GM18861 (cell line): ENCODE results near the gene SUSD2.
"Not testable (repeated sequence)": the region's sequence is repeated elsewhere in the genome, so short reads cannot be mapped to it uniquely, and the experiment has no call there.

Experiments used
- ATAC-seq: cut with Tn5 transposase; IDR thresholded peaks from one replicate; pipeline ENCODE4 v1.9.1; 2021; ENCODE audit not compliant: unreplicated experiment

SUSD2 gene

DNA sequence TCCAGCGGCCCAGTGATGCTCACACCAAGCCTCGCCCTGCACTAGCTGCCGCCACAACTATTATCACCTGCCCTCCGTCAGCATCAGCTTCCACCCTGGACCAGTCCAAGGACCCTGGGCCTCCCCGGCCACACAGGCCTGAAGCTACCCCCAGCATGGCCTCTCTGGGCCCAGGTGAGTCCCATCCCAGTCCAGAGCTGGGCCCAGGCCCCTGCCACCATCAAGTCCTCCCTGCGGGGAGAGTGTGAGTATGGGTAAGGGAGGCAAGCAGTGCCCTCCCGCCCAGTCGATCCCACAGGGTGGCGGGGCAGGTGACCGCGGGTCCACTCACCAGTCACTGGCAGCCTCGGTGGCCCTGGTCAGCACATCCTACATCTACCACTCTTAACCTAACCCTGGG is 9.5 kb upstream of the SUSD2 start:
- no peak for ATAC-seq

DNA sequence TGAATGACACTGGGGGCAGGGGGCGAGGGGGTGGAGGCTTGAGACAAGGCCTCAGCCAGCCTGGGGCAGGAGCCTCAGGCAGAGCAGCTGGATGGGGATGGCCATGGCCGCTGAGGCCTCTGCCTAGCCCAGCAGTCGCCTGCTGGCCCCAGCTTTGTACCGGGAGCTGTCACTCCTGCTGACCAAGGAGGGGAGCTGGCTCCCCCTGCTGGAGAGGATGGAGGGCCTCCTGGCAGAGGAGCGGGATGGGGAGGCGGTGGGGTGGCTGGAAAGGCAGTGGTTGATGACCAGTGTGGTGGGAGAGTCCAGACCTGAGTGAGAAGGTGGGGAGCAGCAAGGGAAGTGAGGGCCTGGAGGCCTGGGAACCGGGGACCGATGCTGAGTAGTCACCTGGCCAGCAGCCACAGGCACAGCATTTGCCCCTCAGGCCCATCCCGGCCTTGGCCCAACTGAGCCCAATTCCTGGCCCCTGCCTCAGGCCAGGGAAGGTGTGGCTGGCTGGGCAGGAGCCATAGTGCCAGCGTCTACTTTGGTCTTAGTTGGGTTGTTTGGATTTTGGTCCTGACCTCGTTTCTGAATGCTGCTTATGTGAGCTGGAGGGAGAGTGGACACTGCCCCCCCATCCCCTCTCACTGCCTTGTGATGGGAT is 6.0 kb upstream of the SUSD2 start:
- ATAC-seq, result no peak

DNA sequence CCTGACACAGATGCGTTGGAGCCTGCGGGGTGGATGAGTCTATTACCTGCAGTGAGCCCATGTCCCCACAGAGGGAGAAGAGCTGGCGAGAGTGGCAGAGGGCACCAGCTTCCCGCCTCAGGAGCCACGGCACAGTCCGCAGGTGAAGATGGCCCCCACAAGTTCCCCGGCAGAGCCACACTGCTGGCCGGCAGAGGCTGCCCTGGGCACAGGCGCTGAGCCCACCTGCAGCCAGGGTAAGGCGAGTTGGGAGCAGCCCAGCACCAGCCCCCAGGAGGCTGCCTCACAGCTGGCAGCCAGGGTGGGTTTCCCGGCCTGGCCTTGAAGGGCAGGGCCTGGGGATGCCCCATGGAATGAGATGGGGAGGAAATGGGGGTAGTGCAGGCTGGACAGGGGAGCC is 5.2 kb upstream of the SUSD2 start:
- no peak for ATAC-seq

DNA sequence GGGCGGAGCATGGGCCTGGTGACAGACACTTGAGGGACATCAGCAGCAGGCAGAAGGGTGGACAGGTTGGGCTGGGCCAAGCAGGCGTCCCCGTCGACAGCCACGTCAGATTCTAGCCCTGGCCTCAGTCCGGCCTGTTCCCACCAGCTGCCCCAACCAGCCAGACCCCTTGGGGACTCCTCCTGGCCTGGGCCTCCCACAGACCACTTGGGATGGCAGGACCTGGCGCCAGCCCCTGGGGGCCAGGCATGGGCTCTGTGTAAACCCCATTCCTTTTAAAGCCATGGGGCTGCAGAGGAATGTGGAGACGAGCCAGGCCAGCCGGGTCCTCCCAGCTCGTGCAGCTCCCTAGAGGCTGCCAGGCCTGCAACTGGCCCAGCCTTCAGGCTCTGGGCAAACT is 4.7 kb upstream of the SUSD2 start:
- no peak for ATAC-seq

DNA sequence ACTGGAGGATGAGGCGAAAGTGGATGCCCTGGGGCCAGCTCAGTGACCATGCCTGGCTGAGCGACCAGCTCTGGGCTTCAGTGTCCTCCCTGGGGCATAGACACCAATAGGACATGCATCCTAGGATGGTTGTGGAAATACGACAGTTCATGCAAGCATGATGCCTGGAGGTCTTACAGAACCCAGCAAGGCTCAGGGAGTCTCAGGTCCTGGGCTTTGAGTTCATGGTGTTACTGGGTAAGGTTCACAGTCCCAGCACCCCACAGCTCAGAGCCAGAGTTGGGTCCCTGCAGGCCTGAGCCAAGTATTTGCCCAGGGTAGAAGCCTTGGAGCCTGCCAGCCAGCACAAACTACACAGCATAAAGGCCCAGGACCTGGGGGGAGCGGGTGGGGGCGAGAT is 4.2 kb upstream of the SUSD2 start:
- no peak for ATAC-seq

DNA sequence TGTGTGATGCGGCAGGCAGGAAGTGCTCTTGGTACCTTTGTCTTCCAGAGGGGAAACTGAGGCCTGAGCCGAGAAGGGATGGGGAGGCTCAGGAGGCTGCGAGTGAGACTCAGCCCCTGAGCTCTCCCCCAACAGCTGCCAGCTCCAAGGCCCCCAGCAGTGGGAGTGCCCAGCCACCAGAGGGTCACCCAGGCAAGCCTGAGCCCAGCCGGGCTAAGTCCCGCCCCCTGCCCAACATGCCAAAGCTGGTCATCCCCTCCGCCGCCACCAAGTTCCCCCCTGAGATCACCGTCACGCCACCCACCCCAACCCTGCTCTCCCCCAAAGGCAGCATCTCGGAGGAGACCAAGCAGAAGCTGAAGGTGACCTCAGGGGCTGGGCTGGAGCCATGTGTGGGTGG is 3.8 kb upstream of the SUSD2 start:
- ATAC-seq, result no peak

DNA sequence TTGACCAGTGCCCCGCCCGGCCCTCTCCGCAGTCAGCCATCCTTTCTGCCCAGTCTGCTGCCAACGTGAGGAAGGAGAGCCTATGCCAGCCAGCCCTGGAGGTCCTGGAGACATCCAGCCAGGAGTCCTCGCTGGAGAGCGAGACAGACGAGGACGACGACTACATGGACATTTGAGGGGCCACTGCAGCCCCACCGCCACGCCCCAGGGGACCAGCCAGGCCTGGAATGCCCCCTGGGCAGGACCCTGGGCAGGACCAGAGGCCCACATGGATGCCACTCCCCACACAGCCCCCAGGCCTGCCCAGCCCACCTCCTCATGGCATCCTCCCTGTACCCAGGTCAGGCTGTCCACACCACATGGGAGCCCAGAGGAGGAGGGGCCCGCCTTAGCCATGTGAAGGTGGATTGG is 3.3 kb upstream of the SUSD2 start:
- no peak for ATAC-seq

DNA sequence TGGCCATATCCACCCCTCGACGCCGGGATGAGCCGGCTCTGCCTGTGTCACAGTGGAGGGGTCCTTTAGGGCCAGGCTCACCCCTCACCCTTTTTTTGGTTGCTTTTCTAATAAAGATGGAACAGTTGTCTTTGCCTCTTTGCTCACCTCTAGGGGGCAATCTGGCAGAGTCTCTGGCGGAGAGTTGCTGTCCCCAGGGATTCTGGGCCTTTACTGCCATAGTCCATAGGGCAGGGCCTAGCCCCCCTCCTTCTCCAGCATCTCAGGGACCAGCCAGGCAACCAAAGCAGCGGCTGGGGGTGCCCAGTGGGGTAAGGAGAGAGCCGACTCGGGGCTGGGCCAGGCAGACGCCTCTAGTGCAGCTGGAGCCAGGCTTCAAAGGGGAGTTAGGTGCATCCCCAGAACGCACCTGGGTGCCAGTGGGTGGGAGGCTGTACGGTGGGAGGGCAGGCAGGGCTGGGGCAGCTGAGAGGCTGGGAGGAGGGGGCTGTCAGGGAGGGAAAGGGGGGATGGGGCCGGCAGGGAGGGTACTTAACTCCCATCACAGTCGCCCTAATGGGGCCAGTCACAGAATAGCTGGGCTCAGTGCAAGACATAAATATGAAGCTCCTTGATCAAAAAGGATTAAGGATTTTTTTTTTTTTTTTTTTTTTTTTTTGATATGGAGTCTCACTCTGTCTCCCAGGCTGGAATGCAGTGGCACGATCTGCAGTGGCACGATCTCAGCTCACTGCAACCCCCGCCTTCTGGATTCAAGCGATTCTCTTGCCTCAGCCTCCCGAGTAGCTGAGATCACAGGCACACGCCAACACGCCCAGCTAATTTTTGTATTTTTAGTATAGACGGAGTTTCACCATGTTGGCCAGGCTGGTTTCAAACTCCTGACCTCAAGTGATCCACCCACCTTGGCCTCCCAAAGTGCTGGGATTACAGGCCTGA is 2.5 kb upstream of the SUSD2 start:
- no peak for ATAC-seq

DNA sequence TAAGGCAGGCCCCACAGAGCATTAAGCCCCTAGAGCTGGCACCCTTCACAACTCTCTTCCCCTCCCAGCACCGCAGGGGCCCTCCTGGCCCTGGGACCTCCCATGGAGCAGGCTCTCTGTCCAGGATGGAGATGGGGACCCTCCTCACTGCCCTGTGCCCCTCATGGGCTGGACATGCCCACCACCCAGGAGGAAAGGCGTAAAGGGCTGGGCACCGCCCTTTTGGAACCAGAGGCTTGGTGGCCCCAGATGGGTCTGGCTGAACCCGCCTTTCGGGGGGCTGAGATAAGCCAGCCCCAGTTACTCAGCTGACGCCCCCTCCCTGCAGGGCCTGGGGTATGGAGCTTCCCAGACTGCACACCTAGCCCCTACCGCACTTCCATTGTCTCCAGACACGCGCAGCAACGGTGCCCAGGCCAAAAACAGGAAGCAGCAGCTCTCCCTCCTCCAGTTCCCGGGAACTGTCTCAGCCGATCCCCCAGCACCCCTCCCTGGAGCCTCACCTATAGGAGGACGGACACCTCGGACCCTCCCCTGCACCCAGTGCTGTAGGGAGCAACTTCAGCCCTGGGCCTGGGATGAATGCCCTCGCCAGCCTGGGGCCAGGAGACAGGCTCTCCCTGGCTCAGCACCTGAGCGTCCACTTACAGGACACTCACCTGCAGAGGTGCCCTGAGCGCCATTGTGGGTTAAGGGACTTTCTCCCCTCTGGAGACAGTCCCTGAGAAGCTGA is 1.6 kb upstream of the SUSD2 start:
- ATAC-seq, result no peak

DNA sequence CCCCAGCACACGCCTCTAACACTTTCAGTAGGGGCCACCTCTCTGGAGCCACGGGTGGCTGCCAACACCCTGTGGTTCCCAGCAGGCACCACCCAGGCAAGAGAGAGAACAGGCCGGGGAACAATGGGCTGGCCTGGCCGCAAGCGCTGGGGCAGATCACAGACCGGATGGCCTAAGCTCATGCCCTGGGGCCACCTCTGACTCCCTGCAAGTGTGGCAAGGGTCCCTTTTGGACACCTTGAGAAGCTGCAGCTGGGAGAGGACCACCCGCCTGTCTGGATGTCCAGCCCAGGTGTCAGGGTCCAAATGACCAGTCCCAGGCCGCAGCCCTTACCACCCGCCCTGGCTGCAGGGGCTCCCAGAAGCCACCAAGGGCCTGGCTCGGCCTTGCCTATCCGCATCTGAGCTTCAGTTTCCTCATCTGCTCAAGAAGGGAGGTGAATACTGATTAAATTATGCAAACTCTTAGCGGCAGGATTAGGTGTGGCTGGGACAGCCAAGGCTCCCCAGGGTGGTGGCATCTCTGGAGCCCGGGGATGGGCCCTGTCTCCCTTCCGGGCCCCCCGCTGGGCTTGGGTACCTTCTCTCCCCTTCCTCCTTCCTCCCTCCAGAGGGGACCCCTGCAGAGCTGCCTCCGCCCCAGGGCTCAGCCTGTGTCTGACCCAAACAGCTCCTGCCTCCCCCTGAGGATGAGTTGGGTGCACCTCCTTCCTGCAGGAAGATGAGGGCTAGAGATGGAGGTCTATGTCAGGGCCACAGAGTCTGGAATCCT is 785 bp upstream of the SUSD2 start:
- no peak for ATAC-seq

DNA sequence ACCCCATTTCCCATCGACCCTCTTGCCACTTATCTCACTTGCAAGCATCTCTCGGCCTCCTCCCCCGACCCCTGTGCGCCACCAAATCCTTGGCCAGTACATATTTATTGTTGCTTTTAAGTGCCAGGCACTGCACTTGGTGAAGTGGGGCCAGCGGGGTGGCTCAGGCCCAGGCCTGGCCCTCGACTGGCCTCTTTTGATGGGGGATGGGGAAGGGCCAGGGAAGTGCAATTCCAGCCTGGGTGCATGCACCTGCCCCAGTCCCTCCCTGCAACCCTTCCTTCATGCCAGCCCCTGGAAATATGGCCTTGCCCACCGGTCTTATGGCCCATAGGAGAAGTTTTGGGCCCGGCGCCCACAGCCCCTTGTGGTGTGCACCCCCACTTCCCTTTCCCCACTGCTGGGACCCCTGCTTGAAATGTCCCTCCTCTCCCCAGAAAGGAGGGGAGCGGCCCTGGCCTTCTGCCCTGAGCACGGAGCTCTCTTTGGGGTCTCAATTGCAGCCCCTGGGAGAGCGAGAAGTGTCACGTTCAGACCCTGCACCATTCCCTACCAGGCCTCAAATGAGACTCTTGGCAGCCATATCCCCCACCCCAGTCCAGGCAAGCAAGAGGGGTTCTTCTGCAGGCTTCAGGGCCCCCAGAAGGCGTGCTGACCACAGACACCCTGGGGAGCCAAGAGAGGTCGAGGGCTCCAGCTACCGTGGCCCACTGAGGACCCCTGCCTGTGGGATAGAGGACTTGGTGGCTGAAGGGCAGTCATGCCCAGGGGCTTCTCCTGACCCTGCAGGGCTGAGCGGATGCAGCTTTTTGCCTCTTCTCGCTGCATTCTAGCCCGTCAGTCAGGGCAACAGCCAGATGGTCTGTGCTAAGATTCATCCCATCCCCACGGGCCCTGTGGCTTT is 961 bp downstream of the SUSD2 start:
- no peak for ATAC-seq

DNA sequence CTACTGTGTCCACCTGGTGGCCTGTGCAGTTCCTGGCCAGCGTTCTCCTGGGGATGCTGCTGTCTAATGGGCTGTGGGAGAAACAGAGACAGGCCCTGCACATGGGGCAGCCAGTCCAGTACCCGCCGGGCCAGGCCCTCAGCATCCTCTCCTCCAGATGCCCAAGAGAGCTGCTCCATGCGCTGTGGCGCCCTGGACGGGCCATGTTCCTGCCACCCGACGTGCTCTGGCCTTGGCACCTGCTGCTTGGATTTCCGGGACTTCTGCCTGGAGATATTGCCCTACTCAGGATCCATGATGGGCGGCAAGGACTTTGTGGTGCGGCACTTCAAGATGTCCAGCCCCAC is 1.6 kb downstream of the SUSD2 start:
- not testable (repeated sequence) for ATAC-seq

DNA sequence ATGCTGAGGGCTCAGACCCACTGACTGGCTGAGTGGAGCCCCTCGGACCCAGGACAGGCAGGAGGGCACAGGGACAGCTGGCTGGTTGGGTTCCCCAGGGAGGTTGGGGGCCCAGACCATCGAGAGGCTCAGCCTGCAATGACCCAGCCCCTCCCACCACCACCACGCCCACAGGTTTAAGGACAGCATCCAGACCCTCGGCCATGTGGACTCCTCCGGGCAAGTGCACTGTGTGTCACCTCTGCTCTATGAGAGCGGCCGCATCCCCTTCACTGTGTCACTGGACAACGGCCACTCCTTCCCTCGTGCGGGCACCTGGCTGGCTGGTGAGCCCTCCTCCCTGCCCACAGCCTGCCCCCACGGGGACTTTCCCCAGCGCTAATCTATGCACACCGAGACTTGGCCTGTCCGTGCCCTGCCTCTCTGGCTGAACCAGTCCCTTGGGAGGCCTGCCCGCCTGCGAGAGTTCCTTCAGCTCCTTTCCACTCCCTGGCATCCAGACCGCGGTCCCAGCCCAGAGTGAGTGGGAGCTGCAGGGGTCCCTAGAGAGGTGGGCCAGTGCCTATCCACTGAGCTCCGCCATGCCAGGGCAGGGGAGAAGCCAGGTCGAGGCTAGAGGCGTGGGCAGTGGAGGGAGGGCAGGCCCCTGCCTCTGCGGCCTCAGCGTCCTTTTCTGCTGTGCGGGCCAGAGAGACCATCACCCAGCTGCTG is 2.2 kb downstream of the SUSD2 start:
- no peak for ATAC-seq

DNA sequence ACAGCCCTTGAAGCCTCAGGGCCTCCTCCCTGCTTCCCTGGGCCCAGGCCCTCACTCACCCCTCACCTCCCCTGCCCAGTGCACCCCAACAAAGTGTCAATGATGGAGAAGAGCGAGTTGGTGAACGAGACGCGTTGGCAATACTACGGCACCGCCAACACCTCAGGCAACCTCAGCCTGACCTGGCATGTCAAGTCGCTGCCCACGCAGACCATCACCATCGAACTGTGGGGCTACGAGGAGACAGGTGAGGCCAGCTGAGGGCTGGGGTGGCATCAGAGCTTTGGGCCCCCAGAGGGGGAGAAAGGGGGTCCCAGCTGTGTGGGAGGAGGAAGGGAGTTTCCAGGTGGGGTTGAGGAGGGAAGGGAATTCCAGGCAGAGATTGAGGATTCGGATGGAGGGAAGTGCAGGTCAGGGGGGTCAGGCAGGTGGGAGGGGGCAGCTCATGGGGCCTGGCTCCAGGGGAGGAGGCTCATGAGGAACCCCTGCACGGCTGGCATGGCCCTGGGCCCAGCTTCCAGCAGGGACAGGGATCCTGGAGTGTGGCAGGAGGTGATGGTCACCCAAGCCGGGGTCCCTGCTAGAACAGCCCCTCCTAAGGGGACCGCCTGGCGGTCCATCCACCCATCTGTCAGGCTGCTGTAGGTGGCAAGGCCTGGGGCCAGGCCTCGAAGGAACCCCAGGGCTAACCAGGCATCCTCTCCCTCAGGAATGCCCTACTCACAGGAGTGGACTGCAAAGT is 2.9 kb downstream of the SUSD2 start:
- ATAC-seq, result no peak

DNA sequence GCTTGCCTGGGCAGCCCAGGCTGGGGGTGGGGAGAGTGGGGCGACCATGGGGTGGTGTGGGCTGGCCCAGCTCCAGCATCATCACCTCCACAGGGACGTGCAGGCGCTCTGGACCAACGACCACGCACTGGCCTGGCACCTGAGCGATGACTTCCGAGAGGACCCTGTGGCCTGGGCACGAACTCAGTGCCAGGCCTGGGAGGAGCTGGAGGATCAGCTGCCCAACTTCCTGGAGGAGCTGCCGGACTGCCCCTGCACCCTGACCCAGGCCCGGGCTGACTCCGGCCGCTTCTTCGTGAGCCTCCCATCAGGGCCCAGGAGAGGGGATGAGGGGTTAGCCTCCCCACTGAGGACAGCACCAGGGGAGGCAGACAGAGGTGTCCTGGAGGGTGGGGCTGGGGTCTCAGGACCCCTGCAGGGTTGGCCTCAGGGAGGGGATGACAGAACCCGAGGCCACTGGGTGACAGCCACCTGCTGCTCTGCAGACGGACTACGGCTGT is 3.8 kb downstream of the SUSD2 start:
- no peak for ATAC-seq

DNA sequence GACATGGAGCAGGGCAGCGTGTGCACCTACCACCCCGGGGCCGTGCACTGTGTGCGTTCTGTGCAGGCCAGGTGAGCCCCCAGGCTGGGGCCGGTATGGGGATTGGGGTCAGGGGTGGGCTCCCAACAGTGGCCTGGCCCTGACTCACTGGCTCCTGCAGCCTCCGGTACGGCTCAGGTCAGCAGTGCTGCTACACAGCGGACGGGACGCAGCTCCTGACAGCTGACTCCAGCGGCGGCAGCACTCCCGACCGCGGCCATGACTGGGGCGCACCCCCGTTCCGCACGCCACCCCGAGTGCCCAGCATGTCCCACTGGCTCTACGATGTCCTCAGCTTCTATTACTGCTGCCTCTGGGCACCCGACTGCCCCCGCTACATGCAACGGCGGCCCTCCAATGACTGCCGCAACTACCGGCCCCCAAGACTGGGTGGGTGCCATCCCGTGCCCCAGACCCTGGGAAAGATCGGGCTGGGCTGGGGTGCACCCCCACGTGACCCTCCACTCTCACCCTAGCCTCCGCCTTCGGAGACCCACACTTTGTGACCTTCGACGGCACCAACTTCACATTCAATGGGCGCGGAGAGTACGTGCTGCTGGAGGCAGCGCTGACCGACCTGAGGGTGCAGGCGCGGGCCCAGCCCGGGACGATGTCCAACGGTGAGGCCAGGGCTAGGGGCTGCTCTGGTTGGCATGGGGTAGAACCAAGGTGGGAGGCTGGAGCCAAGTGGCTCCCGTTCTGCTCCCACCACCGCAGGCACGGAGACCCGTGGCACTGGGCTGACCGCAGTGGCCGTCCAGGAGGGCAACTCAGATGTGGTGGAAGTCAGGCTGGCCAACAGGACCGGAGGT is 4.4 kb downstream of the SUSD2 start:
- no peak for ATAC-seq

DNA sequence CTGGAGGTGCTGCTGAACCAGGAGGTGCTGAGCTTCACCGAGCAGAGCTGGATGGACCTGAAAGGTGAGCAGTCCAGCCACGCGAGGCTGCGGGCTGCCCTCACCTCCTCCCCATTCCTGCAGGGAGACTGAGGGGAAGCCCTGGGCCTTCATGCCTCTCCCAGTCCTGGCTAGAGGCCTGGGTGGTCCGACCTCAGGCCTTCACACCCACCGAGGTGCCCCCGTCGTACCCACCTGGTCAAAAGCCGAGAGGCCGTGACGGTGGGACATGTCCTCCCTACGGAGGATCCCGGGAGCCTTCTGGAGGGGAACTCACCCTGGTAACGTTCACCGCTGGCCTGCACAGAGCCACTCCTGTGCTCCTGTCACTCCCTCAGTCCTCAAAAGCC is 5.1 kb downstream of the SUSD2 start:
- ATAC-seq, result no peak
